ENCODE results near the gene AARS1.
"Not testable (repeated sequence)": the region's sequence is repeated elsewhere in the genome, so short reads cannot be mapped to it uniquely, and the experiment has no call there.

Gene AARS1

GRCh38 chr16:70289229-70290094, at the start of gene AARS1:
TSS of gene AARS1 (minus strand) at chr16:70289506. CDS start at chr16:70282763, 6,743 bp downstream.
- DNase-seq: peak; percentile 96

GRCh38 chr16:70337814-70338213, 48.5 kb upstream of the AARS1 start:
- no peak for DNase-seq

GRCh38 chr16:70332728-70333127, 43.4 kb upstream of the AARS1 start:
- DNase-seq: not testable (repeated sequence)

DNA sequence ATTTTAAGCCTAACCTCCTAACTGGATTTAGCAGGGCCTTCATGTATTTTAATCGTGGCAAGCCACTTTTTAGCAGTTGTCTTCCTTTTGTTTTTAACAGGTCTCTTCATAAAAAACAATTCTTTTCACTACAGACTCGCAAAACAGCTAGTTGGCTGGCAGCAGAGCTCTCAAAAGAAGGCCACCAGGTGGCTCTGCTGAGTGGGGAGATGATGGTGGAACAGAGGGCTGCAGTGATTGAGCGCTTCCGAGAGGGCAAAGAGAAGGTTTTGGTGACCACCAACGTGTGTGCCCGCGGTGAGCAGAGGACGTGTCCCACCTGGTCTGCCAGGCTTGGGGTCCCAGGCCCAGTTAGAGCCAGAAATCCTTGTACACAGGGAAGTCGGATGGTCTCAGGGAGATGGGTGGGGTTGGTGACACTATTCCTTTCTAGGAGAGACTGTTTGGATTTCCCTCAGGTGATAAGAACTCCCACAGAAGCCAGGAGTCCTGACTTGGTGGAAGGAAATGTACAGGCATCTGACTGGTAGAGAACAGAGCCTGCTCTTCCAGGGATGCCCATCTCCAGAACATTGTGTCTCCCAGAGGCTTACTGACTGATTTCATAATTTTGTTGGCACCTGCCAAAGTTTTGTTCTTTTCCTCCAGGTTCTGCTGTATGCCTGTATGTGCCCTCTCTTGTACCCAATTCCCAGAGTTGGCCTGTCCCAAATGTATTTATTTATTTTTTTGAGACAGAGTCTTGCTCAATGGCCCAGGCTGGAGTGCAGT, 42.5 kb upstream of the AARS1 start:
- peak; percentile 30 for DNase-seq

DNA sequence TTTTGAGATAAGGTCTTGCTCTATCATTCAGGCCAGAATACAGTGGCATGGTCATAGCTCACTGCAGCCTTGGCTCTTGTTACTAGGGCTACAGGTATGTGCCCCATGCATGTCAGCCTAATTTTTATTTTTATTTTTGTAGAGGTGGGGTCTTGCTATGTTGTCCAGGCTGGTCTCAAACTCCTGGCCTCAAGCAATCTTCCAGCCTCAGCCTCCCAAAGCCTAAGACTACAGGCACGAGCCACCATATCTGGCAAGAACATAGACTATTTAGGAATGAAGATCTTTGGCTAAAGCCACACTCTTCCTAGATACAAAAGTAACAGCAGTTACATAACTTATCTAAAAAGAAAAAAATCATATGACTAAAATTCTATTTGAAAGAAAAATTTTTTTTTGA, 41.8 kb upstream of the AARS1 start:
- DNase-seq: no peak

DNA sequence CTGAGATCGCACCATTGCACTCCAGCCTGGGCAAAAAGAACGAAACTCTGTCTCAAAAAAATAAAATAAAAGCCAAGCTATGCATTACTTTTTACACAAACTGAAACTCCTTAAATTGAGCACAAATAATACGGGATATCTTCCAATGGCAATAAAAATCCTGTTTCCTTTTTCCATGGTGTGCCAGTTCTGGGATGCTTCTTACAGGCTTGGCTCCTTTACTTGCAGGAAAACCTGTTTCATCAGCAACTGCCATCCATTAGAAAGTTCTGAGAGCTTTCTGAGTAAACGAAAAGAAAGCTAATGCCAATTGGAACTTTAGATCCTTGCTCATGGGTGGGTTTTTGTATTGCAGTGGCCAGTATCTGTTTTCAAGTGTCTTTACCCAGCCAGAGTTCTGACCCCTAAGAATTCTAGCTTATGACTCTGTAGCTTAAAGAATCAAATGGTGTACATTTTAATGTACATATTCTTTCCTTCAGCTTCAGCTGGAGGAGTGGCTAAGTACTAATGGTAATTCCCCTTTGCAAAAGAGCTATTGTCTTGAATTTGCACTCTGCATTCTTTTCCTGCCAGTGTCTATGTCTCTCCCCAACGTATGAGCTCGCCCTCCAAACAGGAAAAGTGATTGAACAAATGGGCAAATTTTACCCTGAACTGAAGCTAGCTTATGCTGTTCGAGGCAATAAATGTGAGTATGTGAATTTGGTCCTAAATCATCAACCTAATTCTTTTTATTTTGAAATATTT, 35.9 kb upstream of the AARS1 start:
- no peak for DNase-seq

DNA sequence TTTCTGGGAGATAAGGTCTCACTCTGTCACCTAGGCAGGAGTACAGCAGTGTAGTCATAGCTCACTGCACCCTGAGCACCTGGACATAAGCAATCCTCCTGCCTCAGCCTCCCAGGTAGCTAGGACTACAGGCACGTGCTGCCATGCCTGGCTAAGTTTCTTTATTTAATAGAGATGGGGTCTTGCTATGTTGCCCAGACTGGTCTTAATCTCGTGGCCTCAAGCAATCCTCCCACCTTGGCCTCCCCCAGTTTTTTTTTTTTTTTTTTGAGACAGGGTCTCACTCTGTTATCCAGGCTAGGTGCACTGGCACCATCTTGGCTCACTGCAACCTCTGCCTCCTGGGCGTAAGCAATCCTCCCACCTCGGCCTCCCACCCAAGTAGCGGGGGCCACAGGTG, 30.8 kb upstream of the AARS1 start:
- DNase-seq: no peak

- not testable (repeated sequence) for DNase-seq
Measured at GRCh38 chr16:70307726-70308125, 18.4 kb upstream of the AARS1 start.

DNA sequence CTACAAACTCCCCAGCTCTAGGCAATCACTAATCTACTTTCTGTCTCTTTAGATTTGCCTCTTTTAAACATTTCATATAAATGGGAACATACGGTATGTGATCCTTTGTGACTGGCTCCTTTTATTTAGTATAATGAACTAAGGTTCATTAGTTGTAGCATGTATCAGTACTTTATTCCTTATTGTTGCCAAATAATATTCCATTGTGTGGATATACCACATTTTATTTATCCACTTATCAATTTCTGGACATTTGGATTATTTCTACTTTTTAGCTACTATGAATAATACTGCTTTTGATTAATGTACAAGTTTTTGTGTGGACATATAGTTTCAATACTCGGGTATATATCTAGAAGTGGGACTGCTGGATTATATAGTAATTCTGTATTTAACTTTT, 17.6 kb upstream of the AARS1 start:
- DNase-seq: no peak

GRCh38 chr16:70304892-70305448, 15.7 kb upstream of the AARS1 start:
- no peak for DNase-seq

DNA sequence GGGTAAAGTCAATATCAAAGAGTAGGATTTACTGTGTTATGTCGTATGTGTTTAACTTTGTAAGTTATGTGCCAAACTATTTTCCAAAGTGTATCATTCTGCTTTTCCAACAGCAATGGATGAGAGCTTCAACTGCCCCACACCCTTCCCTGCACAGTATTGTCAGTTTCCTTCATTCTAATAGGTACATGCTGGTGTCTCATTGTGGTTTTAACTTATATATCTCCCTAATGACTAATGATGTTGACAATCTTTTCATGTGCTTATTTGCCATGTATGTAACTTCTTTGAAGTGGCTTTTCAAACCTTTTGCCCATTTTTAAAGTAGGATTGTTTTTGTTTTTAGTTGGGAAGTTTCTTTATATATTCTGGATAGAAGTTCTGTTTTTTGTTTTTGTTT, 13.4 kb upstream of the AARS1 start:
- DNase-seq: no peak

DNA sequence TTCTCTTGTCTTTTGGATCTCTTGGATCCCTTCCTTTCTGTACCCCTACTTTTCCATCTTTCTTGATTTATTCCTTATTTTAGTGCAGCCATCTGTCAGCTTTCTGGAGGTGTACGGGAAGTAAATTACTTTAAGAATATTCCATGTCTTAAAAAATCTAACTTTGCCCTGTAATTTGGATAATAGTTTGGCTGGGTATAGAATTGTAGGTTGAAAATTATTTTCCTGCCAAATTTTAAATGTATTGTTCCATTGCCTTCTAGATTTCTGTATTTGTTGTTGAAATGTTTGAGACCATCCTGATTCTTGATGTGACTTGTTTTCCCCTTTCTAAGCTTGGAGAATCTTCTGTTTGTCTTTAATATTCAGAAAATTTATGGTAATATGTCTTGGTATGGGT, 11.8 kb upstream of the AARS1 start:
- DNase-seq: no peak

- peak; percentile 77 for DNase-seq
Measured at GRCh38 chr16:70298988-70299938, 10.0 kb upstream of the AARS1 start, which contains the start of gene DDX19B. TSS of gene DDX19B (plus strand) at chr16:70299186. CDS start at chr16:70299298, 112 bp downstream.

GRCh38 chr16:70295634-70296033, 6.3 kb upstream of the AARS1 start:
- DNase-seq: no peak

GRCh38 chr16:70294385-70295025, 5.2 kb upstream of the AARS1 start:
- DNase-seq: no peak

GRCh38 chr16:70292148-70292547, 2.8 kb upstream of the AARS1 start:
- not testable (repeated sequence) for DNase-seq

DNA sequence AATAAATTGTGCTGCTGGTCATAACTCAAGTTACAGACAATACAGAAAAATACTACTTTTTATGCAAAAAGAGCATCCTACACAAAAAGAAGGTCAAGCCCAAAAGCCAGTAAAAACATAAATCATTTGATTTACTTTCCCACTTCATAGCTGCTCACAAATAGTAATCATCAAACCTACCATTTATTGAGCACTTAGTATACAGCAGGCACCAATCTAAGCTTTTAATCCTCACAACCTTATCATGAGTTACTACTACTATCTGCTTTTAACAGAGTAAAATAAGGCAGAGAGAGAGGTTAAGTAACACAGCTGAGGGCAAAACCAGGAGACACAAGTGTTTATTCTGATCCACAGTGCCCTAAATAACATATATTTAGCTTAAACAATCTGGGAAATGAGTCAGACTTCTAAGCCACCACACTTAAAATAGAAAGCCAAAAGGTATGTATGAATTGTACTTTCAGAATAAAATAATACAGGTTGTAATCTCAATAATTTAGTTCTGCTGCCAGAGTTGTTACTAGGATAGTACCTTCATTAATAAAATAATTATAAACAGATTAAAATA, 1.7 kb upstream of the AARS1 start:
- DNase-seq: no peak

- not testable (repeated sequence) for DNase-seq
Measured at GRCh38 chr16:70287304-70287971, 1.9 kb downstream of the AARS1 start.

DNA sequence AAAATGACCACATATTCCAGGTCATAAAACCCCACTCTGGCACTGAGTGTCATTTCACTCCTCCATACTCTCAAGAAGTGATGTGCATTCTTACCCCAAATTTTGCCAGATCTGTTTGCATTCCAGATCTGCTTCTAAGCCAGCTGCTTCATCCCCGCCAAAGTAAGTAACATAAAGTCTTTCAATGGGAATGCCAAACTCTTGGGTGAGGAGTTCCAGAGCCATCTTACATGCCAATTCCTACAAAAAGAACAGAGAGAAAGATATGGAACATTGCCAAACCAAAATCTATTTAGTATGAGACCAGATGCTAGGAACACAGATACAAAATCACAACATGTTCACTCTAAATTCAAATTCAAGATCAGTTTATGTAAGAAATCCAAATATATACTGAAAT, 12.9 kb downstream of the AARS1 start:
- DNase-seq: no peak

DNA sequence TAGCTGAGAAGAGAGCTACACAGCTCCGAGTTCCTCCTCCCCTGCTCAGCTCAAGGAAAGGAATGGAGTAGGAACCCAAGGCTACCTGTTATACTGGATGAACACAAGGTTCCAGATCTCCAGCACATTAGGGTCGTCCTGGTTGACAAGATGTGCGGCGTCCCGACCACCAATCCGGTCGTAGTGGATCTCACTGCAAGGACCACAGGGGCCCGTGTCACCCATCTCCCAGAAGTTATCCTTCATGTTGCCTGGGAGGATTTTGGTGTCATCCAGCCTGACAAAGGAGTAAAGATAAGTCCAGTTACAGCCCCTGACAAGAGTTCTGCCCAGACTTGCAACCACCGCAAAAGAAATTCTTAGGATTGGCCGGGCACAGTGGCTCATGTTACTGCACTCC, 17.6 kb downstream of the AARS1 start:
- no peak for DNase-seq

All from stimulated activated CD4-positive, alpha-beta T cell treated with anti-CD3 and anti-CD28 coated beads, Interleukin-15, amount 100 ng/mL, for 24 hours (primary cell).